ENCODE results near the gene BCL7B.
"Not testable (repeated sequence)": the region's sequence is repeated elsewhere in the genome, so short reads cannot be mapped to it uniquely, and the experiment has no call there.

Gene BCL7B

DNA sequence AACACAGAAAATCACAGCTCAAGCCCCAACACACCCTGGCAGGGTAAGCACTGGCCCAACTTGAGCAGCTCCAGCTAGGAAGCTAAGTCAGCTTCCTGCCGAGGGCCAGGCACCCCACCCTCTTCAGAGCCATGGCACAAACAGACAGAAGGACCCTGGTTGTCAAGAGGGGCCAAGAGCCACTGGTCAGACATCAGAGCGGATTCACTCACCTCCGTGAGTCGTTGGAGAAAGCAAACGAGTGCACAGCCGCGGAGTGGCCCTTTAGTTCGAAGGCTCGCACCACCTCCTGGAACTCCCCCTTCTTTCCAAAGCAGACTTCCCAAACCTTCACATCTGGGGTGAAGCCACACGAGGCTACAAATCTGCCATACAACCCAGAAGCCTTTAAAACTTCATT lies 13.5 kb upstream of the BCL7B start:
- TF ChIP-seq, protein P1, sequence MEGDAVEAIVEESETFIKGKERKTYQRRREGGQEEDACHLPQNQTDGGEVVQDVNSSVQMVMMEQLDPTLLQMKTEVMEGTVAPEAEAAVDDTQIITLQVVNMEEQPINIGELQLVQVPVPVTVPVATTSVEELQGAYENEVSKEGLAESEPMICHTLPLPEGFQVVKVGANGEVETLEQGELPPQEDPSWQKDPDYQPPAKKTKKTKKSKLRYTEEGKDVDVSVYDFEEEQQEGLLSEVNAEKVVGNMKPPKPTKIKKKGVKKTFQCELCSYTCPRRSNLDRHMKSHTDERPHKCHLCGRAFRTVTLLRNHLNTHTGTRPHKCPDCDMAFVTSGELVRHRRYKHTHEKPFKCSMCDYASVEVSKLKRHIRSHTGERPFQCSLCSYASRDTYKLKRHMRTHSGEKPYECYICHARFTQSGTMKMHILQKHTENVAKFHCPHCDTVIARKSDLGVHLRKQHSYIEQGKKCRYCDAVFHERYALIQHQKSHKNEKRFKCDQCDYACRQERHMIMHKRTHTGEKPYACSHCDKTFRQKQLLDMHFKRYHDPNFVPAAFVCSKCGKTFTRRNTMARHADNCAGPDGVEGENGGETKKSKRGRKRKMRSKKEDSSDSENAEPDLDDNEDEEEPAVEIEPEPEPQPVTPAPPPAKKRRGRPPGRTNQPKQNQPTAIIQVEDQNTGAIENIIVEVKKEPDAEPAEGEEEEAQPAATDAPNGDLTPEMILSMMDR (IDR thresholded peaks at IDR 0.05; ENCODE audit: extremely low read depth, insufficient read depth, missing control alignments) = no peak
- in situ Hi-C loops (cut with MboI; ENCODE audit: low pct_unique_long_range_greater_than_20kb, low sequenced_read_pairs, unreplicated experiment) = no loop called here

DNA sequence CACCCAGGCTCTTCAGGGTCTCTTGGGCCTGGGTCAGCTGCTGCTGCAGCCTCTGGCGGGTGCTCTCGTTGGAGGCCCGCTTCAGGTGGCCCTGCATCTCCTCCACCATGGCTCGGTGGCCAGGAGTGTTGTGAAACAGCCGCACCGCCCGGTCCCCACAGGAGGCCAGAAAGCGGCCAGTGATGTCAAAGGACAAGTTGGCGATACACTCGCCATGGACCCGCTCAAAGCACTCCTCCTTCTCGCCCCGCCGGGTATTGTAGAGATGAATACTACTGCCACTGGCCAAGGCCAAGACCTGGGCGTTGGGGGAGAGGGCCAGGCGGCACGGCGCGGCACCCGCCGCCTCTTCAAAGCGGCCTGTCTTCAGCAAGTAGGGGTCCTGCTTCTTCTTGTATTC lies 13.0 kb upstream of the BCL7B start:
- TF ChIP-seq, protein P1 (IDR thresholded peaks at IDR 0.05; ENCODE audit: extremely low read depth, insufficient read depth, missing control alignments) = no peak
- DNase-seq (ENCODE audit: low spot score) = no peak
- in situ Hi-C loops (cut with MboI; ENCODE audit: low pct_unique_long_range_greater_than_20kb, low sequenced_read_pairs, unreplicated experiment) = no loop called here

More for the DNA sequence above, 13.5 kb upstream of the BCL7B start:
- DNase-seq (ENCODE audit: low spot score) = no peak

DNA sequence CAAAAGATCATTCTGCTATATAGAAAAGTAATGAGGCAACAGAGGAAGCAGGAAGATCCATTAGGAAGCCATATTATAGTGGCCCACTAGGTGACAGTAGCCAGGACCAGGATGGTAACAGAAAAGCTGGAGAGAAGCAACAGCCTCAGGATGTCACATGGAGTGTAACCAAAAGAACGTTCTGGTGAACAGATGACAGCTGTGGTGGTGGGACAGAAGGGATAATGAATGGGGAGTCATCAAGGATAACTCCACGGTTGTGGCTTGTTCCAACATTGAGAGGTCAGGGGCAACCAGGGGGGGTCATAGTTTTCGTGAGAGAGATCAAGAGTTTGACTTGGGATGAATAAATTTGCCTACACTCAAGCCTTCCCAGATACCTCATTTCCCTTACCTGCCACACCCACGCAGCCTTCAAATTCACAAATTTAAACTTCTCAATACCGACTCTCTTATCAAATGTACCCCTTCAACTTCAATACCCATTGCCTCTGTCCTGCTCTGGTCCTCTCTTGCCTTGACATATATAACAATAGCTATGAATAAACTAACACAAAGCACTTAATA lies 11.6 kb upstream of the BCL7B start:
- TF ChIP-seq, protein P1 (IDR thresholded peaks at IDR 0.05; ENCODE audit: extremely low read depth, insufficient read depth, missing control alignments) = no peak
- in situ Hi-C loops (cut with MboI; ENCODE audit: low pct_unique_long_range_greater_than_20kb, low sequenced_read_pairs, unreplicated experiment) = no loop called here
- no peak for DNase-seq (ENCODE audit: low spot score)

DNA sequence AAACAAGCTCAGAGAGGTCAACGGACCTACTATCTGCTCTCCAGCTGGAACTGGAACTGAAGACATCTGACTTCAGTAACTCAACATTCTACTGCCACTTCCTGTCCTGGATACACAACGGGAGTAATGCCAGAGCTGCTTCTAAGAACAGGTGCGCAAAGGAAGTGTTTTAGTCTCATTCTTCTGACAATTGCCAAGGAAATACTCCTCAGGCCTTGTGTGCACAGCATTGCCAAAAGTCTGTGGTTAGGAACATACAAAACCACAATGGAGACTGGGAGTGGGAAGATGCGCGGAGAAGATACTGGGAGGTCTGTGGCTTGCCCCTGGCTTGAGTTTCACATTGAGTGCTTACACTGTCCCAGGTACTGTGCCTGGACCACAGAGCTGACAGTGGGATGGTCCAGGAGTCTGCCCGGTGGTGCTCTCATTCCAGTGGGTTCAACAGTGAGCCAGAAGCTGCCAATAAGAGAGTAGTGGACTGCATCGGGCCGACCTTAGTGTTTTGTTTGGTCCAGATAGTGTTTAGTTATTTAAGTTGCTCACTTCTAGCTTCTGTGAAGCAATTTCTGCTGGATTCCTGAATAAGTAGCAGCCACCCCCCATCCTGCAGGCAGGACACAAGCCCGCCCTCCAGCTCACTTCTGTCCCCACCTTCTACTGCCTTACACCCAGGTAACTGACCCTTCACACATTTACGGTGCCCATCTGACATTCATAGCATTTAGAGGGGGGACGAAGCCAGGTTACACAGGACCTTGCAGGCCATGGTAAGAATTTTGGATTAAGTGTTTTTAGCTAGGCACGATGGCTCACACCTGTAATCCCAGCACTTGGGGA lies 10.6 kb upstream of the BCL7B start:
- DNase-seq (ENCODE audit: low spot score) = no peak
- in situ Hi-C loops (cut with MboI; ENCODE audit: low pct_unique_long_range_greater_than_20kb, low sequenced_read_pairs, unreplicated experiment) = no loop called here

DNA sequence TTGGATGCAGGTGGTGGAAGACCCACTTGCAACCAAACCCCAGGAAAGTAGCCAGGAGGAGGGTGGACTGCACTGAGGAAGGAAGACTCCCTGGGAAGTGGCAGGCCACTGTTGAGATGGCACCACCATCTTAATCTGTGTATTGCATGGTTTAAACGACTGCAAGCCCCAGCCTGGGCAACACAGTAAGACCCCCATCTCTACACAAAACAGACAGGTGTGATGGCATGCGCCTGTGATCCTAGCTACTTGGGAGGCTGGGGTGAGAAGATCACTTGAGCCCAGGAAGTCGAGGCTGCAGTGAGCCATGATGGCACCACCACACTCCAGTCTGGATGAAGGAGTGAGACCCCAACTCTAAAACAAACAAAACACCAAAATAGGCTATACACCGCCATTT lies 9.7 kb upstream of the BCL7B start:
- TF ChIP-seq, protein P1 (IDR thresholded peaks at IDR 0.05; ENCODE audit: extremely low read depth, insufficient read depth, missing control alignments) = no peak
- DNase-seq (ENCODE audit: low spot score) = no peak
- in situ Hi-C loops (cut with MboI; ENCODE audit: low pct_unique_long_range_greater_than_20kb, low sequenced_read_pairs, unreplicated experiment) = no loop called here

More for the DNA sequence above, 10.6 kb upstream of the BCL7B start:
- TF ChIP-seq, protein P1 (IDR thresholded peaks at IDR 0.05; ENCODE audit: extremely low read depth, insufficient read depth, missing control alignments) = no peak

DNA sequence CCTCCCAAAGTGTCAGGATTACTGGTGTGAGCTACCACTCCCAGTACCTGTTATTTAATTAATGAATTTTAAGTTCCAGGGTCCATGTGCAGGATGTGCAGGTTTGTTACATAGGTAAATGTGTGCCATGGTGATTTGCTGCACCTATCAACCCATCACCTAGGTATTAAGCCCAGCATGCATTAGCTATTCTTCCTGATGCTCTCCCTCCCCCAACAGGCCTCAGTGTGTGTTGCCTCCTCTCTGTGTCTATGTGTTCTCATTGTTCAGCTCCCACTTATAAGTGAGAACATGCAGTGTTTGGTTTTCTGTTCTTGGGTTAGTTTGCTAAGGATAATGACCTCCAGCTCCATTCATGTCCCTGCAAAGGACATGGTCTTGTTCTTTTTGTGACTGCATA lies 8.9 kb upstream of the BCL7B start:
- in situ Hi-C loops (cut with MboI; ENCODE audit: low pct_unique_long_range_greater_than_20kb, low sequenced_read_pairs, unreplicated experiment); DNase-seq (ENCODE audit: low spot score): not testable (repeated sequence)

DNA sequence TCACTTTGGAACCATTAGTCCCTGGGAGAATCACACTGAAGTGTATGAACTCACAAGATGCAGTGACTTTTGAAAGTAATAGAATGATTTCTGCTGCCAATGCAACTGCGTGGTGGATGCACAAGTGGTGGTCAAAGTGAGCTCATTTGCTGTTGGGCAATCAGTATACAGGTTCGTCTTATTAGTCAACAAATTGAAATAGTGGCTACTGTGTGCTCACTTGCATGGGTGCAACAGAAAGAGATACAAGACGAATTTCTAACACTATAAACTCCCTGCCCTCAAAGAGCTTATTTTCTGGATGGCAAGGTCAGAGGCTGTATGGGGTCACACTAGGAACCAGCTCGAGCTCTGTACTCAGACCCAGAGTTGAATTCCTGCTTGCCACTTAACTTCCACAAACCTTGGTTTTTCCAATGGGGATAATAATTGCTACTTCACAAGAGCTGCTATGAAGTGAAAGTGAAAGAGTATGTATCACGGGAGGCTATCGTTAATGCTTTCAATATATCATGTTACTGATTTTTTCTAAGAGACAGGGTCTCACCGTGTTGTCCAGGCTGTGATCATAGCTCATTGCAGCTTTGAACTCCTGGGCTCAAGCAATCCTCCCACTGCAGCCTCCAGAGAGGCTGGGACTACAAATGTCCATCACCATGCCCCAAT lies 8.3 kb upstream of the BCL7B start:
- no peak for DNase-seq (ENCODE audit: low spot score)

More for the DNA sequence above, 8.3 kb upstream of the BCL7B start:
- TF ChIP-seq, protein P1 (IDR thresholded peaks at IDR 0.05; ENCODE audit: extremely low read depth, insufficient read depth, missing control alignments) = no peak
- in situ Hi-C loops (cut with MboI; ENCODE audit: low pct_unique_long_range_greater_than_20kb, low sequenced_read_pairs, unreplicated experiment) = no loop called here

Measured in GM13977 (cell line).